Activated CD4-positive, alpha-beta T cell treated with anti-CD3 and anti-CD28 coated beads for 4 hours (primary cell): ENCODE data around the gene FCAR.
"Not testable (repeated sequence)": the region's sequence is repeated elsewhere in the genome, so short reads cannot be mapped to it uniquely, and the experiment has no call there.

Source experiments
- DNase-seq, 2 donors: peaks; one replicate each; pipeline ENCODE4 v3.0.0-alpha.2; 2020

FCAR gene

DNA sequence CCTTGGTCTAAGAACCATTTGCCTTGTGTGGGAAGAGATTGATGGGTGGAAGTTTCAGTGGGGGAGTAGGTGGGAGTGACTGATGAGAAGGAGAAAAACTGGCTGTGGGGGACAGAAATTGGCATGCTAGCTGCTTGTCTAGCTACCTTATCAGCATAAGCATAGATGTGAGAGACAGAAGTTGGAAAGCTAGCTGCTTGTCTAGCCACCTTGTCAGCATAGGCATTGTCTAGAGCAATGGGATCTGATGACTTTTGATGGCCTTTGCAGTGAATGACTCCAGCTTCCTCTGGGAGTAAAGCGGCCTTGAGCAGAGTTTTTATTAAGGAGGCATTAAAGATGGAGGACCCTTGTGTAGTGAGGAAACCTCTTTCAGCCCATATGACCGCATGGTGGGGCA is 22.0 kb downstream of the FCAR start:
- no peak for DNase-seq

GRCh38 chr19:54898685-54899084 is 24.6 kb downstream of the FCAR start:
- DNase-seq = not testable (repeated sequence)

GRCh38 chr19:54899646-54900045 is 25.6 kb downstream of the FCAR start:
- not testable (repeated sequence) for DNase-seq

GRCh38 chr19:54901153-54901552 is 27.1 kb downstream of the FCAR start:
- DNase-seq = not testable (repeated sequence)

- no peak for DNase-seq
Observed at GRCh38 chr19:54902061-54902460, 28.0 kb downstream of the FCAR start.

DNA sequence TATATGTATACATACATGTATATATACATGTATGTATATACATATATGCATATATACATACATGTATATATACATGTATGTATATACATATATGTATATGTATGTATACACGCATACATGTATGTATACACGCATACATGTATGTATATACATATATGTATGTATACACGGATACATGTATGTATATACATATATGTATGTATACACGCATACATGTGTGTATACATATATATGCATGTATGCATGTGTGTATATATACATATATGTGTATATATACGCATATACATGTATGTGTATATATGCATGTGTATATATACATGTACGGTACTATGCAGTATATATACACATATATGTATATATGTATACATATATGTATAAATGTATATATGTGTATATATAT is 29.3 kb downstream of the FCAR start:
- no peak for DNase-seq

DNA sequence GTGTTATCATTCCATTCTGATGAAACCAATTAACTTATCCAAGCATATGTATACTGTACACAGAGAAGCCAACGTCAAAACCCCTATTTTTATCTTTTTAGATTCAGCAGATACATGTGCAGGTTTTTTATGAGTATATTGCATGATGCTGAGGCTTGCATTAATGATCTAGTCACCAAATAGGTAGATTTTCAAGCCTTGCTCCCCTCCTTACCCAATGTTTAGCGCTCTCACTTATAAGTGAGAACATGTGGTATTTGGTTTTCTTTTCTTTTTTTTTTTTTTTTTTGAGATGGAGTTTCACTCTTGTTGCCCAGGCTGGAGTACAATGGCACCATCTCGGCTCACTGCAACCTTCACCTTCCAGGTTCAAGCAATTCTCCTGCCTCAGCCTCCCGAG is 30.2 kb downstream of the FCAR start:
- DNase-seq = not testable (repeated sequence)

DNA sequence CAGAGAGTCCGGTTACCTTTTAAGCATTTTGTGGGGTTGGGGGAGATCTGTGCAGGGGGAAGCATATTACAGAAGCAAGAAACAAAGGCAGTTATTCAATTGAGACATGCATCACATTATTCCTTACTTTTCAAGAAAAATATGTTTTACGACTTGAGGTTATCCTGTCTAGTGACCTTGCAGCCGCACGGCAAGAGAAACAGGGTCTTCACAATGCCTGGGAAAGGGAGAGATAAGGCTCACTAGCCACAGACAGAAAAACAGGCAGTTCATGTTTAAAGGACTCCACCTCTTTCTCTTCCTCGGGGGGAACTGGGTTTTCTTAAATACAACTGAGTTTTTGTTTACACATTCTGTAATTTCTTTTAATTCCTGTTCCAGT is 31.4 kb downstream of the FCAR start:
- DNase-seq = no peak

DNA sequence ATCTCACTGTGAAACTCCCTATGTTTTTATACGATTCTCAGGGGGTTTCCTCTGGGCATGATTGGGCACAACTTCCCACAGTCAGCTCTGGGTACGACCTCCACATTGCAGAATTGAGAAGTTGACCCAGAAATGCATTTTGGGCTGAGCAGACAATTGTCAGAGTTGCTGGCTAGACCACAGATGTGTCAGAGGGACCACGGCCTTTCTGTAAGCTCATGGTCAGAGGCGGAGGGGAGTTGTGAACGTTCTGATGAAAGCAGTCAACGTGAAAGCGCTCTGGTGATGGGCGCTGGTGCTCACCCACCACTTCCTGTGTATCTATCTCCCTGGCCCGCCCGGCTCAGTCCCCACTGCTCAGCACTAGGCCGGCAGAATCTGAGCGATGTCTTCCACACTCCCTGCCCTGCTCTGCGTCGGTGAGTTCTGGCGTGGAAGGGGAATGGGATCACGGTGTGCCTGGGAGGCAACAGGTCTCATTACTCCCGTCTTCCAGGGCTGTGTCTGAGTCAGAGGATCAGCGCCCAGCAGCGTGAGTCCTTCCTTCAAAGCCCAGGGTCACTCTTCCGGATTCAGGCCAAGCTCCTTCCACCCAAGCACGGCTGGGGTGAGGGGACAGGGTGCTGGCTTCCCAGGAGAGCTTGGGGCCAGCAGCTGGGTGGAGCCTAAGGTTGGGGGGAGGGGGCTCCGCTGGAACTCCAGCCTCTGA is 31.9 kb downstream of the FCAR start, which contains the start of gene NCR1:
TSS of gene NCR1 (plus strand) at position 346 of the 709 bp plus-strand sequence. CDS start at position 386, 40 bp downstream.
- DNase-seq = no peak

DNA sequence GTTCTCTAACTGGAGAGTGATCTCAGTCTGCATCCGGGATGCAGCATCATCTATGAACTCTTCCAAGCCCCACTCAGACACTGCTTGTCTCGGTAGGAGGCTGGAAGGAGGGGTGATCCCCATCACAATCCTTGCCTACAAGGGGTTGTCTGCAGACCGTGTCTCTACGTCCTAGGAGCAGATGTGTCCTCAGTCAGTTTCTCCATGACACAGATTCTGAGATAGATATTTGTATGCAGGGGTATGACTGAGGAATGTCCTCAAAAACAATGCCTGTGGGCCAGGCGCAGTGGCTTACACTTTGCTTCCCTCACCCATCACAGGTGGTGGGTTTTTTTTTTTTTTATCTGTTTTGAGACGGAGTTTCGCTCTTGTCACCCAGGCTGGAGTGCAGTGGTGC is 32.8 kb downstream of the FCAR start:
- no peak for DNase-seq

- DNase-seq = not testable (repeated sequence)
Observed at GRCh38 chr19:54907899-54908298, 33.9 kb downstream of the FCAR start.

DNA sequence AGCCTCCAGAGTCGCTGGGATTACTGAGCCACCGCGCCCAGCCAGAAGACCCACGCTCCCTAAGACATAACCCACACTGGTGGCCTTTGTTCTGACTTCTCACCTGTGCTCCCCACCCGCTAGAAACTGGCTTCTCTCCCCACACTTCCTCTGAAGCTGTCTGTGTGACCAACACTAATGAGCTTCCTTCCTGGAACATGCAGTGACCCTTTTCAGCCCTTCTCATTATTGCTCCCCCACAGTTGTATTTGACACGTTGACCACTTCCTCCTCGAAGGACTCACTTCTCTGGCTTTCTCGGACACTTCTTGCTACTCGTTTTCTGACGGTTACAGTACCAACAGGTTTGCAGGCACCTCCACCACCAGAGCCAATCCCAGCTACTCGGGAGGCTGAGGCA is 42.8 kb downstream of the FCAR start:
- DNase-seq = no peak

DNA sequence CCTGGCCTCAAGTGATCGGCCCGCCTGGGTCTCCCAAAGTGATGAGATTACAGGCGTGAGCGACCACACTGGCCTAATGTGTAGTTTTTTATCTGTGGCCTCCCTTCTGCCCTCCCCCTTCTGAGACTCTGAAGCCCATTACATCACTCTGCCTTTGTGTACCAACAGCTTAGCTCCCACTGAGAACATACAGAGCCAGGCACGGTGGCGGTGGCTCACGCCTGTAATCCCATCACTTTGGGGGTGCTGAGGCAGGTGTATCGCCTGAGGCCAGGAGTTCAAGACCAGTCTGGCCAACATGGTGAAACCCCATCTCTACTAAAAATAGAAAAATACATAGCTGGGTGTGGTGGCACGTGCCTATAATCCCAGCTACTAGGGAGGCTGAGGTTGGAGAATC is 44.5 kb downstream of the FCAR start:
- DNase-seq = no peak

DNA sequence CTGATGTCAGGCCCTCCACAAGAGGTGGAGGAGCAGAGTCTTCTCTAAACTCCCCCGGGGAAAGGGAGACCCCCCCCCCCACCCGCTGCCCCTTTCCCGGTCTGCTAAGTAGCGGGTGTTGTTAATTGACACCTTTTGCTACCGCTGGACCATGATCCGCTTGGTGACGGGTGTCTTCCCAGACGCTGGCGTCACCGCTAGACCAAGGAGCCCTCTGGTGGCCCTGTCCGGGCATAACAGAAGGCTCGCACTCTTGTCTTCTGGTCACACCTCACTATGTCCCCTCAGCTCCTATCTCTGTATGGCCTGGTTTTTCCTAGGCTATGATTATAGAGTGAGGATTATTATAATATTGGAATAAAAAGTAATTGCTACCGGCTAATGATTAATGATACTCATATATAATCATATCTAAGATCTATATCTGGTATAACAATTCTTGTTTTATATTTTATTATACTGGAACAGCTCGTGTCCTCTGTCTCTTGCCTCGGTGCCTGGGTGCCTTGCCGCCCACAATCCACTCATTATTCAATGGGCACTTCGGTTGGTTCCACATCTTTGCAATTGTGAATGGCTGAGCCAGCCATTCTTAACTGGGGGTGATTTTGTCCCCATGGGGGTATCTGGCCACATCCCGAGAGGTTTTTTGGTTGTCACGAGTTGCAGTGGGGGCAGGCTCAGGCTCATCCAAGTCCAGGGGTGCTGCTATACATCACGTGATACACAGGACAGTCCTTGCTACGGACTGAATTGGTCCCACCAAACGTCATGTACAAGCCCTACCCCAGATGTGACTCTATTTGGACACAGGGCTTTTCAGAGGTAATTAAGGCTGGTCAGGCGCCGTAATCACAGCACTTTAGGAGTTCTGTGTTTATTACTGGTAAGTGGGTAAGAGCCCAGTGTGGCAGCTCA is 45.9 kb downstream of the FCAR start:
- not testable (repeated sequence) for DNase-seq

DNA sequence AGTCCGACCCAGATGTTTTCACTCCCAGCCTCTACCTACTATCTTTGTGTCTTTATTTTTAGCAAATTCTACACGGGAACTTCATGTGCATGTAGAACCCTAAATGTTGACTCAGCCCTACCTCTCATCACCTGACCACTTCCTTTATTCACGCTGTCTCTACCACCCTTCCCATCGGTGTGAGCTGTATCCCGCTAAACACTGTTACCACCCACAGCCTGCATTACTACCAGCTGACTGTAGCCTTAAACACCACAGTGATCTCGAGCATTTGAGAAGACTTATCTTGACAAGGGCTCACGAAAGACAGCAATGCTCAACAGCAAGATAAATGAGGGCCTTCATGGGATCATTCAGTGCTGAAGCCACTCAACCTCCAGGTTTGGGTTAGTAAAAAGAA is 47.0 kb downstream of the FCAR start:
- DNase-seq = no peak

DNA sequence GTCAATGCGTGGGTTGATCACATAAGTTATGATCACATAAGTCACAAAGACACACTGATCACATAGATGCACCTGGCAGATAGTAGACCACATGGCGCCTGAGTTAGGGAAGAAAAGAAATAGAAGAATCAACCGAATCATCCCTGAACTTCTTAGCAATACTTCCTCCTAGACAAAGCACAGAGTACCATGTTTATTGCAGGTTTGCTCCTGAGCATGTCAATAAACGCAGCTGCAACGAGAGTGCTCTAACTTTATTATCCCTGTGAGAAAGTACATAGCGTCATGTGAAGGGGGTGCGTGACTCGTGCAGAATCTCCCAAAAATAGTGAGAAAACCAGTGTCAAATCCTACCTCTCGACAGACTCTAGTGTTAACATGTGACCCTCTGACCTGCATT is 49.2 kb downstream of the FCAR start:
- DNase-seq = no peak

DNA sequence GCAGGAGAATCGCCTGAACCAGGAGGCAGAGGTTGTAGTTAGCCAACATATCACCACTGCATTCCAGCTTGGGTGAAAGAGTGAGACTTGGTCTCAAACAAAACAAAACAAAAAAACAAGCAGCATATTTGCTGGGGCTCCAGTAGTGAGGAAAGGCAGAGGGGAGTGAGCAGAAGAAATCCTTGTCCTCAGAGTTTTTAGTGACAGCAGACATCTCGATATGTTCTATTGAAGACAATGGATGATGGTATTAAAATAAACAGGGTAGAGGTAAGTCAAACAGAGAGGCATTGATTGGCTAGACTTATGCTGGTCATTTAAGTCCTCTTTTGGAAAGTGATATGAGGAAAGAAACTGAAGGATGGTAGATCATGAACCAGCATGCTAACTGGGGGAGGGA is 54.3 kb downstream of the FCAR start:
- no peak for DNase-seq

DNA sequence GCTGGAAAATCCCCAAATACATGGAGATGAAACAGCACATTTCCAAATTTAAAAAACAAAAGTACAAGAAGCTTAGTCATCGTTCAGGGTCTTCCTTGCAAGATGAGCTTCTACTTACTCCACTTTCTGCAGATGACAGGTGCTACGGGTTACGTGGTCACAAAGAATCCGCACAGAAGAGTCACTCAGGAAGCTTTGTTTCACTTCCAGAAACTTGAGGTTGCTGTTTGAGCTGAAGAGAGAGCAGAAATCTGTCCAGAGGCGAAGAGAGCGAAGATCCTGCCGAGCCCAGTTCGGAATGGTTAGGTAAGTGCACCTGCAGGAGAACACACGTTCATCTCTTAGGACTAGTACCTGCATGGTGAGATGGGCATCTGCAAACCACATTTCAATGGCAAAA is 63.9 kb downstream of the FCAR start:
- no peak for DNase-seq

DNA sequence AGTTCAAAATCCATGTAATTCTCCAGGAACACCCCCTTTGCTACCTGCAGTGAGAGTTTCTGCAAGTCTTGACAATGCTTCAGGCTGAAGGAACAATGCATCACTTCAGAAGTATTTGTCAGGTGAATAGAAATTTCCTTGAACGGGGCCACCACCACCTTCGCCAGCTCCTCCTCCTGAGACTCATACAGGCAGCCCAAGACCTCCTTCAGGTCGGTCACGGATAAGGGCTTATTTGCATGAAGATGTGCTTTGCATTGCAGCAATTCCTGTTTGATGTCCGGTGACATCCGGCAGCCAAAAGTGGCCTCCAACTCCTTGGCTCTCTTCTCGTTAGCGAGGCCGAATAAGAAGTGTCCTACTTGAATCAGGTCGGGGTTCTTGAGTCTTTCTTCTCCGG is 64.9 kb downstream of the FCAR start:
- DNase-seq = no peak

GRCh38 chr19:54939538-54939937 is 65.5 kb downstream of the FCAR start:
- not testable (repeated sequence) for DNase-seq
